Vagina (tissue), 2 donors: ENCODE results near the gene CENPX.

ENCODE experiments used
- POLR2A ChIP-seq, 2 donors: fragments of 450-650 bp; IDR thresholded peaks; one replicate each; pipeline ENCODE4 v1.6.1; 2017; ENCODE audit warnings: antibody characterized with exemption in 2 of 2, mild to moderate bottlenecking in 2 of 2, moderate library complexity in 2 of 2
- POLR2AphosphoS5 ChIP-seq, 2 donors: sonication (generic); formaldehyde crosslinking; IDR thresholded peaks; one replicate each; pipeline ENCODE4 v1.9.0; 2017; ENCODE audit warnings: antibody characterized with exemption in 2 of 2, mild to moderate bottlenecking in 2 of 2, low read depth in 1 of 2; ENCODE audit not compliant: insufficient read depth in 1 of 2
- TF ChIP-seq, protein P1 (sequence below), 3 experiments: fragments of 450-650 bp in 2 of 3; fragments of 200-600 bp in 1 of 3; sonication (generic) in 1 of 3; IDR thresholded peaks; one replicate each; pipeline ENCODE4 v1.5.1; 2017 to 2019; ENCODE audit warnings: antibody characterized with exemption in 3 of 3, mild to moderate bottlenecking in 2 of 3, moderate library complexity in 2 of 3

GRCh38 chr17:82009413-82009812 is 13.3 kb downstream of the CENPX start:
- TF ChIP-seq, protein P1, sequence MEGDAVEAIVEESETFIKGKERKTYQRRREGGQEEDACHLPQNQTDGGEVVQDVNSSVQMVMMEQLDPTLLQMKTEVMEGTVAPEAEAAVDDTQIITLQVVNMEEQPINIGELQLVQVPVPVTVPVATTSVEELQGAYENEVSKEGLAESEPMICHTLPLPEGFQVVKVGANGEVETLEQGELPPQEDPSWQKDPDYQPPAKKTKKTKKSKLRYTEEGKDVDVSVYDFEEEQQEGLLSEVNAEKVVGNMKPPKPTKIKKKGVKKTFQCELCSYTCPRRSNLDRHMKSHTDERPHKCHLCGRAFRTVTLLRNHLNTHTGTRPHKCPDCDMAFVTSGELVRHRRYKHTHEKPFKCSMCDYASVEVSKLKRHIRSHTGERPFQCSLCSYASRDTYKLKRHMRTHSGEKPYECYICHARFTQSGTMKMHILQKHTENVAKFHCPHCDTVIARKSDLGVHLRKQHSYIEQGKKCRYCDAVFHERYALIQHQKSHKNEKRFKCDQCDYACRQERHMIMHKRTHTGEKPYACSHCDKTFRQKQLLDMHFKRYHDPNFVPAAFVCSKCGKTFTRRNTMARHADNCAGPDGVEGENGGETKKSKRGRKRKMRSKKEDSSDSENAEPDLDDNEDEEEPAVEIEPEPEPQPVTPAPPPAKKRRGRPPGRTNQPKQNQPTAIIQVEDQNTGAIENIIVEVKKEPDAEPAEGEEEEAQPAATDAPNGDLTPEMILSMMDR (IDR thresholded peaks at IDR 0.05) = no peak
- TF ChIP-seq POLR2AphosphoS5 (IDR thresholded peaks at IDR 0.05; ENCODE audit: insufficient read depth in 1 of 2, low read depth in 1 of 2) = no peak
- TF ChIP-seq POLR2A (IDR thresholded peaks at IDR 0.05) = no peak
